Trophoblast cell (in vitro differentiated cells and primary cell): Measurements from ENCODE around the gene PTPN7.
A peak's percentile ranks its signal among the peaks of the same experiment; 100 is the strongest.
"Not testable (repeated sequence)": the region's sequence is repeated elsewhere in the genome, so short reads cannot be mapped to it uniquely, and the experiment has no call there.

ENCODE experiments used
- DNase-seq, 2 donors: peaks; one replicate each; pipeline ENCODE4 v3.0.0-alpha.2; 2016
- H2AFZ ChIP-seq: 2 replicates; pipeline ENCODE4 v1.6.1; 2013; ENCODE audit warnings: low read length, moderate library complexity, mild to moderate bottlenecking; ENCODE audit not compliant: insufficient read depth, poor library complexity
- H2AK5ac ChIP-seq: 2 replicates; pipeline ENCODE4 v1.6.1; 2013; ENCODE audit warnings: mild to moderate bottlenecking, low read length
- H2BK120ac ChIP-seq: 2 replicates; pipeline ENCODE4 v1.6.1; 2013; ENCODE audit warnings: low read length, mild to moderate bottlenecking, moderate library complexity; ENCODE audit not compliant: insufficient read depth, poor library complexity
- H2BK12ac ChIP-seq: 2 replicates; pipeline ENCODE4 v1.6.1; 2013; ENCODE audit warnings: mild to moderate bottlenecking, low read length, moderate library complexity
- H2BK5ac ChIP-seq: 2 replicates; pipeline ENCODE4 v1.6.1; 2013; ENCODE audit warnings: low read length, low read depth, moderate library complexity, mild to moderate bottlenecking; ENCODE audit not compliant: poor library complexity
- H3K14ac ChIP-seq: 2 replicates; pipeline ENCODE4 v1.6.1; 2013; ENCODE audit warnings: mild to moderate bottlenecking, low read length
- H3K18ac ChIP-seq: 2 replicates; pipeline ENCODE4 v1.6.1; 2013; ENCODE audit warnings: mild to moderate bottlenecking, low read length
- H3K23ac ChIP-seq: 2 replicates; pipeline ENCODE4 v1.6.1; 2013; ENCODE audit warnings: low read length
- H3K27ac ChIP-seq: 2 replicates; pipeline ENCODE4 v1.5.1; 2013; ENCODE audit warnings: low read depth, mild to moderate bottlenecking, inconsistent platforms, low read length, moderate library complexity
- H3K27me3 ChIP-seq: 2 replicates; pipeline ENCODE4 v1.6.1; 2013; ENCODE audit warnings: inconsistent platforms, mild to moderate bottlenecking, low read length, moderate library complexity; ENCODE audit not compliant: insufficient read depth
- H3K36me3 ChIP-seq, 2 experiments: 1 replicate in 1 of 2; 2 replicates in 1 of 2; pipeline ENCODE4 v1.6.1; 2013; ENCODE audit warnings: low read length in 2 of 2, mild to moderate bottlenecking in 2 of 2, moderate library complexity in 1 of 2; ENCODE audit not compliant: insufficient read depth in 2 of 2, control insufficient read depth in 1 of 2
- H3K4ac ChIP-seq: 2 replicates; pipeline ENCODE4 v1.6.1; 2013; ENCODE audit warnings: low read depth, mild to moderate bottlenecking, low read length, moderate library complexity
- H3K4me1 ChIP-seq, 2 experiments: 1 replicate in 1 of 2; 2 replicates in 1 of 2; pipeline ENCODE4 v1.6.1; 2013; ENCODE audit warnings: low read length in 2 of 2, mild to moderate bottlenecking in 2 of 2, moderate library complexity in 1 of 2; ENCODE audit not compliant: insufficient read depth in 2 of 2, control insufficient read depth in 1 of 2
- H3K4me2 ChIP-seq: 2 replicates; pipeline ENCODE4 v1.6.1; 2013; ENCODE audit warnings: inconsistent platforms, mild to moderate bottlenecking, low read length, moderate library complexity
- H3K4me3 ChIP-seq: 2 replicates; pipeline ENCODE4 v1.5.1; 2013; ENCODE audit warnings: mild to moderate bottlenecking, low read depth, low read length, inconsistent platforms
- H3K79me1 ChIP-seq: one replicate; pipeline ENCODE4 v1.6.1; 2013; ENCODE audit warnings: low read length
- H3K79me2 ChIP-seq: 2 replicates; pipeline ENCODE4 v1.6.1; 2013; ENCODE audit warnings: low read length, mild to moderate bottlenecking; ENCODE audit not compliant: control insufficient read depth, insufficient read depth, poor library complexity
- H3K9ac ChIP-seq: 2 replicates; pipeline ENCODE4 v1.6.1; 2013; ENCODE audit warnings: mild to moderate bottlenecking, low read length
- H3K9me3 ChIP-seq: 2 replicates; pipeline ENCODE4 v1.6.1; 2013; ENCODE audit warnings: low read depth, mild to moderate bottlenecking, control low read depth, inconsistent platforms, low read length; ENCODE audit not compliant: insufficient read depth
- H4K12ac ChIP-seq: 2 replicates; pipeline ENCODE4 v1.6.1; 2013; ENCODE audit warnings: low read depth, mild to moderate bottlenecking, low read length, moderate library complexity
- H4K8ac ChIP-seq: 2 replicates; pipeline ENCODE4 v1.6.1; 2013; ENCODE audit warnings: low read depth, mild to moderate bottlenecking, low read length, moderate library complexity
- H4K91ac ChIP-seq: one replicate; pipeline ENCODE4 v1.6.1; 2013; ENCODE audit warnings: low read depth, mild to moderate bottlenecking, low read length, moderate library complexity
- WGBS: extraction: QIAGEN DNeasy Blood & Tissue Kit; methylation state at CpG from one replicate; pipeline ENCODE4 v1.1.7; 2013; ENCODE audit warnings: missing lambda C conversion rate; ENCODE audit not compliant: insufficient read length, insufficient coverage; ENCODE audit errors: extremely low coverage; 5-methylcytosine and 5-hydroxymethylcytosine counted together

PTPN7 gene

DNA sequence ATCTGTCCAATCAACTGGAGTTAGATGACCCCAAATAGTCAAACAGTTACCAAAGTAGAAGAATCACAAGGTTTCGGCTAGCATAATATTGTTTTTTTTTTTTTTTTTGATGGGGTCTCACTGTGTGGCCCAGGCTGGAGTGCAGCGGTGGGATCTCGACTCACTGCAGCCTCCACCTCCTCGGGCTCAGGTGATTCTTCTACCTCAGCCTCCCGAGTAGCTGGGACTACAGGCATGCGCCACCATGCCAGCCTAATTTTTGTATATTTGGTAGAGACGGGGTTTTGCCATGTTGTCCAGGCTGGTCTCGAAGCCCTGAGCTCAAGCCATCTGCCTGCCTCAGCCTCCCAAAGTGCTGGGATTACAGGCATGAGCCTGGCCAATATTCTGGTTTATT is 14.7 kb downstream of the PTPN7 start:
- not testable (repeated sequence) for H3K4ac ChIP-seq, H3K9ac ChIP-seq, H4K91ac ChIP-seq, DNase-seq, H2BK12ac ChIP-seq, H3K4me2 ChIP-seq, H3K4me3 ChIP-seq, H2BK120ac ChIP-seq, H3K27ac ChIP-seq, H3K9me3 ChIP-seq, H3K23ac ChIP-seq, H2AFZ ChIP-seq, H2BK5ac ChIP-seq, H3K27me3 ChIP-seq, H3K36me3 ChIP-seq, H3K18ac ChIP-seq, H4K12ac ChIP-seq, H3K14ac ChIP-seq, H4K8ac ChIP-seq, H2AK5ac ChIP-seq
- peaks cover 16% of the 10 kb centered on the region for H3K79me1 ChIP-seq
- H3K4me1 ChIP-seq = peaks cover 8 to 17% of the 10 kb centered on the region in 2 experiments
- WGBS = no CpG with 5 or more reads among the region's 8 CpGs
- H3K79me2 ChIP-seq = peaks cover 13% of the 10 kb centered on the region

DNA sequence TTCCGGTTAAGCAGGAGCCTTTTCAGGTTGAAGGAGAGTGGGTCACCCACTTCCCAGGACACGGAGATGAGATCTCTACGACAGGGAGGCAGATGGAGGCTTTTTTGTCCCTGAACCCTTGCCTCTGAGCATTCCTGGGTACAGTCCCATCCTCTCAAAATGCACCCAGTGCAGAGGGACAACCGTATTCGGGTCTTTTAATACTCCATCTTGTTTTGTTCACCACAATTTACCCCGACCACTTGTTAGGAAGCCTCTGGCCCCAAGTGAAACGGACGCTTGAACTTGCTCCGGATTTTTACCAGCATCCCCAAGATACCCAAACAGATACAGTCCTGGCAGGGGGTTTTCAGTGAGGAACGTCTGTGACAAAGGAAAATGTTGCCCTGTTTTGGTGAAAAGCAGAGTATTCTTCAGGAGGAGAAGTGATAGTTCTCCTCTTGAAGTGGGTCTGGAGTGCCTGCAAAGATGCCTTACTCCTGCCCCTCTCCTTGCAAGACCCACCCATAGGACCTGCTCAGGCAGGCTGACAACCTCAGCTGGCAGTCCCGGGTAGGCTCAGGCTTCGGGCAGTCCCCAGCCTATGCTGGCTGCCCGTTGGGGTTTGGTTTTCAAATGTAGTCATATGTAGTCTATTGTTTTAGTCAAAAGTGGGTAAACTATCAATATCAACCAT is 15.2 kb downstream of the PTPN7 start:
- H4K8ac ChIP-seq = peak overlapping the region; percentile 86
- peak overlapping the region; percentile 85 for H3K4me2 ChIP-seq
- H3K18ac ChIP-seq = no peak overlapping the region

DNA sequence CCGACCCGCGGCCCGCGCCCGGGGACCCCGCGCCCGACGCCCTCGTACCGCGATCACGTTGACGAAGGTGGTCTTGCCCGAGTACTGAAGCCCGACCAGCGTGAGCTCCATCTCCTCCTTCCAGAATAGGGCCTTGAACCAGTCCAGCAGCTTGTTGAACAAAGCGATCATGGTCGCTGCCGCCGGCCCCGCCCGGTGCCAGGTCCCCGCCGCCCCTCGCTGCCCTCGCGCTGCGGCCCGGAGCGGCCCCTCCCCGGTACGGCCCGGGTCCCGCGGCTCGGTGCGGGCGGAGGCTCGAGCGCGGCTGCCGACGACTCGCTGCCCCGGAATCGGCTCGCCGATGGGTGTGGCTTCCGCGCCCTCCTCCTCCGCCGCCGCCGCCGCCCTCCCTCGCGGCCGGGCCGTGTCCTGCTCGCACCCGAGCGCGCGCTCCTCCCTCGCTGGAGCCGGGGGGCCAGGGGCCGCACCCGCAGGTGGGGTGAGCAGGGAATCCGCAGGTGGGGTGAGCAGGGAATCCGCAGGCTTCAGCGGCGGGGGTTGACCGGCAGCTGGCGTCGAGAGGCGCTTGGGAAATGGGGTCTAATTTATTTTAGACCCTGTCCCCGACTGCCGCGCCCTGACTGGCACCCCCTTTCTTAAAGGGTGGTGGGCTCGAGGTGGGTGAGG is 15.9 kb downstream of the PTPN7 start, which contains the start of gene ARL8A:
Gene ARL8A, minus strand, starts transcription at position 336 of the 666 bp plus-strand sequence. Its CDS starts 165 bp downstream, at position 171.
- Histone ChIP-seq H2BK120ac (peak within 1 kb of the TSS; percentile 59), H3K4me1 (peaks cover 8 to 17% of the 10 kb centered on the region in 2 experiments), H3K9me3 (no peaks in the 10 kb centered on the region), H4K91ac (peak within 1 kb of the TSS; percentile 47), H2AK5ac (peak within 1 kb of the TSS; percentile 69), H3K4me3 (peak within 1 kb of the TSS; percentile 91), H2BK5ac (no peak within 1 kb of the TSS), H3K18ac (peak within 1 kb of the TSS; percentile 38), H3K27me3 (no peaks in the 10 kb centered on the region), H3K79me2 (peaks cover 13% of the 10 kb centered on the region), H2BK12ac (no peak within 1 kb of the TSS), H3K27ac (no peak within 1 kb of the TSS), H2AFZ (peak within 1 kb of the TSS; percentile 69), H4K12ac (peak within 1 kb of the TSS; percentile 63), H3K14ac (peak within 1 kb of the TSS; percentile 92), H4K8ac (peak within 1 kb of the TSS; percentile 86), H3K79me1 (peaks cover 16% of the 10 kb centered on the region), H3K23ac (no peak within 1 kb of the TSS), H3K9ac (peak within 1 kb of the TSS; percentile 94), H3K36me3 (no peaks in the 10 kb centered on the region), H3K4me2 (peak within 1 kb of the TSS; percentile 85), H3K4ac (peak within 1 kb of the TSS; percentile 53)
- WGBS = no CpG with 5 or more reads among the region's 82 CpGs
- DNase-seq = peak; percentile 36 to 58

More for the DNA sequence above, 15.2 kb downstream of the PTPN7 start:
- Histone ChIP-seq H3K4me1 (peaks cover 8 to 17% of the 10 kb centered on the region in 2 experiments), H2BK12ac (no peak overlapping the region), H2AK5ac (no peak overlapping the region), H3K23ac (no peak overlapping the region), H3K27ac (no peak overlapping the region), H3K79me2 (peaks cover 13% of the 10 kb centered on the region), H3K27me3 (no peaks in the 10 kb centered on the region), H2BK5ac (no peak overlapping the region), H3K9ac (no peak overlapping the region), H3K4ac (no peak overlapping the region), H2AFZ (peak overlapping the region; percentile 38), H2BK120ac (no peak overlapping the region), H4K91ac (peak overlapping the region; percentile 47), H4K12ac (peak overlapping the region; percentile 1), H3K4me3 (peak overlapping the region; percentile 91), H3K79me1 (peaks cover 16% of the 10 kb centered on the region), H3K9me3 (no peaks in the 10 kb centered on the region), H3K14ac (peak overlapping the region; percentile 80), H3K36me3 (no peaks in the 10 kb centered on the region)
- WGBS = no CpG with 5 or more reads among the region's 13 CpGs
- no peak for DNase-seq

DNA sequence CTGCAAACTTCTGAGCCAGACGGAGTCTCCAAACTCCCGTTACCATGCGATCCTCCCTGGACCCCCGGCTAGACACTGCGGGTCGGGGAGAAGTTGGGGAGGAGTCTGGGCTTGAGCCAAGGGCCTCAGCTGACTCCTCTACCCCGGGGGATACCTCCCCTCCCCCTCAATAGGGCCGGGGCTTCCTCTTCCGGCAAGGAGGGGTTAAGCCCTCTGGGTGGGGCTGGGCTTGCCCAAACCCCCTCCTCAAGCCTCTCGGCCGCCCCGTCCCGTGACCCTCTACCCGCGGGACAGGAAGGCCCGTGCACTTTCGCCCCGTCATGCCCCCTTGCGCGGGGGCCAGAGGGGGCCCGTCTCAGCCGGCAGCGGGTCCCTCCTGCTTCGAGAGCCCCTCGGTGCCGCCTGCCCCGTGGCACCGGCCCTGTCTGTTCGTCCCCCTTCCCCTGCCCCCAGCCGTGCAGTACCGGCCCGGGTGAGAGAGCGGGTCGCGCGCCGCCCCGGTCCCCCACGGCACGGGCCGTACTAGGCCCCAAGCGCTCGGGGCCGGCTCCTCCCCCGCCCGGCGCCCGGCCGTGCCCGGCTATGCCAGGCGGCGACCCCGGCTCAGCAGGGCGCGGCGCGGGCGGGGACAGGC is 16.5 kb downstream of the PTPN7 start:
- Histone ChIP-seq H2BK120ac (peak overlapping the region; percentile 59), H3K79me1 (peaks cover 16% of the 10 kb centered on the region), H4K12ac (peak overlapping the region; percentile 63), H3K4me3 (peak overlapping the region; percentile 91), H3K18ac (peak overlapping the region; percentile 38), H3K79me2 (peaks cover 13% of the 10 kb centered on the region), H2BK5ac (no peak overlapping the region), H4K91ac (peak overlapping the region; percentile 47), H3K27ac (no peak overlapping the region), H3K14ac (peak overlapping the region; percentile 92), H3K9ac (peak overlapping the region; percentile 94), H3K36me3 (no peaks in the 10 kb centered on the region), H3K23ac (no peak overlapping the region), H3K9me3 (no peaks in the 10 kb centered on the region), H3K4ac (peak overlapping the region; percentile 53), H4K8ac (peak overlapping the region; percentile 86), H3K4me2 (peak overlapping the region; percentile 85), H3K4me1 (peaks cover 8 to 17% of the 10 kb centered on the region in 2 experiments), H2AFZ (peak overlapping the region; percentile 69), H2BK12ac (no peak overlapping the region), H3K27me3 (no peaks in the 10 kb centered on the region), H2AK5ac (peak overlapping the region; percentile 69)
- no CpG with 5 or more reads among the region's 58 CpGs for WGBS
- DNase-seq = no peak
